ENCODE data around the gene C1QTNF1. TPM values are rescaled to one million over a fixed set of nuclear protein-coding genes. Genes with fewer than 3 reads are reported as not detected.

C1QTNF1 gene
- total and polyA plus RNA-seq, 9 of the 15 experiments (the other 6 are each of a cell fraction or from before 2014, with no cell fraction given), result 0.09 TPM; not detected in 8

DNA sequence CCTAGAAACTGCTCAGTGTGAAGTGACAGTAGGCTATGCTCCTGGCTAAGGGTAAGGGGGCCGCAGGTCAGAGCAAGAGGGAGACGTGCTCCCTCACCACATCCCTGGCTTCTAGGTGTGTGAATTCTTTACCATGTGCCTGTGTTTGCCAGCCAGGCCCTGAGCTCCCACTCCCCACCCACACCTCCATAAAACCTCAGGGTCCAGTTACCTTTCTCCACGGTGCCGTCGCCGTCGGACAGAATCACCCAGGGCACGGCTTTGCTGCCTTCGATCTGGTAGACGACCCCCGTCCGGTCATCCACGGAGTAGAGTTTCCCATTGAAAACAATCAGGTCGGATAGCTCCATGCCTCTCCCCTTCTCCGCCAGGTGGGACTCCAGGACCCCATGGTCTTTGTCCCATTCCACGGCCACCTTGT, 27.2 kb upstream of the C1QTNF1 start (continued):
- TF ChIP-seq, protein P1, sequence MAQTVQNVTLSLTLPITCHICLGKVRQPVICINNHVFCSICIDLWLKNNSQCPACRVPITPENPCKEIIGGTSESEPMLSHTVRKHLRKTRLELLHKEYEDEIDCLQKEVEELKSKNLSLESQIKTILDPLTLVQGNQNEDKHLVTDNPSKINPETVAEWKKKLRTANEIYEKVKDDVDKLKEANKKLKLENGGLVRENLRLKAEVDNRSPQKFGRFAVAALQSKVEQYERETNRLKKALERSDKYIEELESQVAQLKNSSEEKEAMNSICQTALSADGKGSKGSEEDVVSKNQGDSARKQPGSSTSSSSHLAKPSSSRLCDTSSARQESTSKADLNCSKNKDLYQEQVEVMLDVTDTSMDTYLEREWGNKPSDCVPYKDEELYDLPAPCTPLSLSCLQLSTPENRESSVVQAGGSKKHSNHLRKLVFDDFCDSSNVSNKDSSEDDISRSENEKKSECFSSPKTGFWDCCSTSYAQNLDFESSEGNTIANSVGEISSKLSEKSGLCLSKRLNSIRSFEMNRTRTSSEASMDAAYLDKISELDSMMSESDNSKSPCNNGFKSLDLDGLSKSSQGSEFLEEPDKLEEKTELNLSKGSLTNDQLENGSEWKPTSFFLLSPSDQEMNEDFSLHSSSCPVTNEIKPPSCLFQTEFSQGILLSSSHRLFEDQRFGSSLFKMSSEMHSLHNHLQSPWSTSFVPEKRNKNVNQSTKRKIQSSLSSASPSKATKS (CRISPR knock-in tag; IDR thresholded peaks at IDR 0.05), result no peak
- no peak for TF ChIP-seq SP2 (IDR thresholded peaks at IDR 0.05; ENCODE audit: extremely low read depth, low read depth, low read length, poor library complexity, severe bottlenecking)
- TF ChIP-seq TRIM24 (IDR thresholded peaks at IDR 0.05), result no peak
- no peak for TF ChIP-seq ZNF324 (CRISPR knock-in tag; IDR thresholded peaks at IDR 0.05)
- no peak for TF ChIP-seq PTTG1 (tag; IDR thresholded peaks at IDR 0.05; ENCODE audit: low read depth)
- TF ChIP-seq SPI1 (IDR thresholded peaks at IDR 0.05; ENCODE audit: borderline replicate concordance, low read depth, low read length), result no peak
- TF ChIP-seq TAF15 (IDR thresholded peaks at IDR 0.05; ENCODE audit: low read depth, low read length), result no peak
- no peak for TF ChIP-seq SRSF3 (IDR thresholded peaks at IDR 0.05; ENCODE audit: insufficient read depth, low read length)
- TF ChIP-seq, protein P2, sequence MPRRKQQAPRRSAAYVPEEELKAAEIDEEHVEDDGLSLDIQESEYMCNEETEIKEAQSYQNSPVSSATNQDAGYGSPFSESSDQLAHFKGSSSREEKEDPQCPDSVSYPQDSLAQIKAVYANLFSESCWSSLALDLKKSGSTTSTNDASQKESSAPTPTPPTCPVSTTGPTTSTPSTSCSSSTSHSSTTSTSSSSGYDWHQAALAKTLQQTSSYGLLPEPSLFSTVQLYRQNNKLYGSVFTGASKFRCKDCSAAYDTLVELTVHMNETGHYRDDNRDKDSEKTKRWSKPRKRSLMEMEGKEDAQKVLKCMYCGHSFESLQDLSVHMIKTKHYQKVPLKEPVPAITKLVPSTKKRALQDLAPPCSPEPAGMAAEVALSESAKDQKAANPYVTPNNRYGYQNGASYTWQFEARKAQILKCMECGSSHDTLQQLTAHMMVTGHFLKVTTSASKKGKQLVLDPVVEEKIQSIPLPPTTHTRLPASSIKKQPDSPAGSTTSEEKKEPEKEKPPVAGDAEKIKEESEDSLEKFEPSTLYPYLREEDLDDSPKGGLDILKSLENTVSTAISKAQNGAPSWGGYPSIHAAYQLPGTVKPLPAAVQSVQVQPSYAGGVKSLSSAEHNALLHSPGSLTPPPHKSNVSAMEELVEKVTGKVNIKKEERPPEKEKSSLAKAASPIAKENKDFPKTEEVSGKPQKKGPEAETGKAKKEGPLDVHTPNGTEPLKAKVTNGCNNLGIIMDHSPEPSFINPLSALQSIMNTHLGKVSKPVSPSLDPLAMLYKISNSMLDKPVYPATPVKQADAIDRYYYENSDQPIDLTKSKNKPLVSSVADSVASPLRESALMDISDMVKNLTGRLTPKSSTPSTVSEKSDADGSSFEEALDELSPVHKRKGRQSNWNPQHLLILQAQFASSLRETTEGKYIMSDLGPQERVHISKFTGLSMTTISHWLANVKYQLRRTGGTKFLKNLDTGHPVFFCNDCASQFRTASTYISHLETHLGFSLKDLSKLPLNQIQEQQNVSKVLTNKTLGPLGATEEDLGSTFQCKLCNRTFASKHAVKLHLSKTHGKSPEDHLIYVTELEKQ (CRISPR knock-in tag; IDR thresholded peaks at IDR 0.05), result no peak
- TF ChIP-seq CREM (IDR thresholded peaks at IDR 0.05; ENCODE audit: low read depth), result no peak
- no peak for TF ChIP-seq MTA1 (IDR thresholded peaks at IDR 0.05; ENCODE audit: borderline replicate concordance)
- TF ChIP-seq NCOR1 (IDR thresholded peaks at IDR 0.05), result no peak

Data from K562 (cell line).